GM23338 (cell line): ENCODE data around the gene RNF44. TPM values are rescaled to one million over a fixed set of nuclear protein-coding genes. Genes with fewer than 3 reads are reported as not detected.
"Not testable (repeated sequence)": the region's sequence is repeated elsewhere in the genome, so short reads cannot be mapped to it uniquely, and the experiment has no call there.

Experiments
- ATAC-seq: fragments of 200-7000 bp; cut with Tn5 transposase; 3 replicates; pipeline ENCODE4 v1.9.1; 2020
- DNase-seq: peaks from one replicate; pipeline ENCODE4 v3.0.0-alpha.2; 2015; ENCODE audit warnings: low spot score
- H2AFZ ChIP-seq: fragments of 200-600 bp; sonication (generic); 2 replicates; pipeline ENCODE4 v1.8.0; 2016; ENCODE audit warnings: antibody characterized with exemption, mild to moderate bottlenecking, moderate library complexity
- H3F3A ChIP-seq: fragments of 200-600 bp; sonication (generic); replicated peaks from 2 replicates; pipeline ENCODE4 v1.8.0; 2017; ENCODE audit warnings: antibody characterized with exemption, mixed run types, low read depth
- H3K27ac ChIP-seq: fragments of 200-600 bp; sonication (generic); 2 replicates; pipeline ENCODE4 v1.6.1; 2016; ENCODE audit warnings: low read depth
- H3K27me3 ChIP-seq: fragments of 200-600 bp; sonication (generic); 2 replicates; pipeline ENCODE4 v1.8.0; 2016; ENCODE audit warnings: mild to moderate bottlenecking, mixed run types, moderate library complexity; ENCODE audit not compliant: insufficient read depth
- H3K36me3 ChIP-seq: fragments of 200-600 bp; sonication (generic); 2 replicates; pipeline ENCODE4 v1.8.0; 2016; ENCODE audit warnings: mild to moderate bottlenecking; ENCODE audit not compliant: insufficient read depth
- H3K4me1 ChIP-seq: fragments of 200-600 bp; sonication (generic); 2 replicates; pipeline ENCODE4 v1.8.0; 2016; ENCODE audit warnings: mild to moderate bottlenecking, moderate library complexity; ENCODE audit not compliant: insufficient read depth
- H3K4me2 ChIP-seq: fragments of 200-600 bp; sonication (generic); 2 replicates; pipeline ENCODE4 v1.7.1; 2017; ENCODE audit warnings: mixed run types
- H3K4me3 ChIP-seq: fragments of 200-600 bp; sonication (generic); 2 replicates; pipeline ENCODE4 v1.6.1; 2016; ENCODE audit warnings: mixed run types
- H3K79me2 ChIP-seq: fragments of 200-600 bp; sonication (generic); replicated peaks from 2 replicates; pipeline ENCODE4 v1.8.0; 2017; ENCODE audit warnings: mild to moderate bottlenecking; ENCODE audit not compliant: insufficient read depth
- H3K9me2 ChIP-seq: fragments of 200-600 bp; sonication (generic); 2 replicates; pipeline ENCODE4 v1.8.0; 2017; ENCODE audit not compliant: insufficient read depth
- H4K20me1 ChIP-seq: fragments of 200-600 bp; sonication (generic); replicated peaks from 2 replicates; pipeline ENCODE4 v1.8.0; 2017; ENCODE audit warnings: mild to moderate bottlenecking; ENCODE audit not compliant: insufficient read depth
- H3K27ac Mint-ChIP-seq: 2 replicates; pipeline ENCODE4 v1.8.0; 2020; ENCODE audit warnings: inconsistent platforms, mild to moderate bottlenecking, moderate library complexity, mixed read lengths
- H3K27me3 Mint-ChIP-seq: 3 replicates; pipeline ENCODE4 v1.8.0; 2022; ENCODE audit warnings: low read depth, mild to moderate bottlenecking, moderate library complexity, mixed read lengths, inconsistent platforms; ENCODE audit not compliant: insufficient read depth, poor library complexity
- H3K36me3 Mint-ChIP-seq: 3 replicates; pipeline ENCODE4 v1.8.0; 2021; ENCODE audit warnings: low read depth, mild to moderate bottlenecking, inconsistent platforms, moderate library complexity, mixed read lengths
- H3K4me1 Mint-ChIP-seq: 3 replicates; pipeline ENCODE4 v1.8.0; 2020; ENCODE audit warnings: mild to moderate bottlenecking, inconsistent platforms, mixed read lengths
- H3K4me3 Mint-ChIP-seq: 3 replicates; pipeline ENCODE4 v1.8.0; 2021; ENCODE audit warnings: moderate library complexity, mild to moderate bottlenecking, inconsistent platforms, mixed read lengths
- H3K9me3 Mint-ChIP-seq: 3 replicates; pipeline ENCODE4 v1.8.0; 2020; ENCODE audit warnings: moderate library complexity, mild to moderate bottlenecking, inconsistent platforms, mixed read lengths
- CTCF ChIP-seq, 2 experiments: fragments of 200-600 bp in 1 of 2; sonication (generic) in 1 of 2; conservative IDR thresholded peaks; 2 replicates each; pipeline versions ENCODE4 v1.5.1 to v1.6.1; 2016 to 2017; ENCODE audit warnings: antibody characterized with exemption in 2 of 2, low read depth in 2 of 2, mild to moderate bottlenecking in 2 of 2, moderate library complexity in 1 of 2
- EZH2 ChIP-seq: fragments of 200-600 bp; sonication (generic); IDR thresholded peaks from one replicate; pipeline ENCODE4 v1.8.0; 2017; ENCODE audit warnings: antibody characterized with exemption, mild to moderate bottlenecking, low read depth; ENCODE audit not compliant: unreplicated experiment
- JUNB ChIP-seq: IDR thresholded peaks from one replicate; pipeline ENCODE4 v1.6.1; 2016; ENCODE audit warnings: antibody characterized with exemption; ENCODE audit not compliant: unreplicated experiment
- NANOG ChIP-seq: IDR thresholded peaks from 2 replicates; pipeline ENCODE4 v1.6.1; 2016; ENCODE audit warnings: antibody characterized with exemption, borderline replicate concordance
- POLR2AphosphoS5 ChIP-seq: IDR thresholded peaks from 2 replicates; pipeline ENCODE4 v1.6.1; 2016; ENCODE audit warnings: antibody characterized with exemption, low read depth
- STAT1 ChIP-seq: IDR thresholded peaks from one replicate; pipeline ENCODE4 v1.6.1; 2016; ENCODE audit warnings: antibody characterized with exemption; ENCODE audit not compliant: unreplicated experiment
- ZNF114 ChIP-seq: fragments of 250-450 bp; sonication (Bioruptor Pico); IDR thresholded peaks from 2 replicates; pipeline ENCODE4 v1.5.0; 2020; ENCODE audit warnings: mild to moderate bottlenecking, moderate library complexity
- ZNF462 ChIP-seq: fragments of 250-450 bp; sonication (Bioruptor Pico); IDR thresholded peaks from 2 replicates; pipeline ENCODE4 v1.5.0; 2020; ENCODE audit warnings: mild to moderate bottlenecking, moderate library complexity
- polyA plus RNA-seq: library from polyadenylated mRNA; unstranded; fragments of >200 nt; fragmentation: Nextera tagmentation; extraction: Ambion mirVana; gene quantifications from 2 replicates; pipeline ENCODE4 v1.2.1, GENCODE V29; 2016
- total RNA-seq: library from RNA; depleted of rRNA; stranded (reverse); fragments of >200 nt; shearing (Covaris generic); gene quantifications from 2 replicates; pipeline ENCODE4 v1.2.3, GENCODE V29; 2014

The RNF44 gene
- total and polyA plus RNA-seq, 2 experiments from 2014 or later = 56.7 to 104 TPM

DNA sequence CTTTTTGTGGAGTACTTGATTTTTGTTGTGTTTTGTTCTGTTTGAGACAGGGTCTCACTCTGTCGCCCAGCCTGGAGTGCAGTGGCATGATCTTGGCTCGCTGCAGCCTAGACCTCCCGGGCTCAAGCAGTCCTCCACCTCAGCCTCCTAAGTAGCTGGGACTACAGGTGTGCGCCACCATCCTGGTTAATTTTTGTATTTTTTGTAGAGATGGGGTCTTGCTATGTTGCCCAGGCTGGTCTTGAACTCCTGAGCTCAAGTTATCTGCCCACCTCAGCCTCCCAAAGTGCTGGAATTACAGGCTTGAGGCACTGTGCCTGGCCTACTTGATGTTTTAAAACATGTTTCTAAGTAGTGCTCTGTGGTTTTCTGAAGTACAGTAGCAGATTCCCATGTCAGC is 50.0 kb downstream of the RNF44 start:
- not testable (repeated sequence) for H3K27me3 ChIP-seq, H3K4me2 ChIP-seq, H3K4me3 ChIP-seq, H3F3A ChIP-seq, H3K4me1 Mint-ChIP-seq, DNase-seq, H3K27ac Mint-ChIP-seq, H3K4me1 ChIP-seq, H3K27ac ChIP-seq, H3K4me3 Mint-ChIP-seq, H2AFZ ChIP-seq, H3K9me2 ChIP-seq, ATAC-seq, H3K27me3 Mint-ChIP-seq, H3K9me3 Mint-ChIP-seq
- peaks cover 29% of the 10 kb centered on the region for H4K20me1 ChIP-seq
- peaks cover 37% of the 10 kb centered on the region for H3K36me3 ChIP-seq
- H3K79me2 ChIP-seq = peaks cover 11% of the 10 kb centered on the region; the same call in 1 of the 2 replicates
- peaks cover 32% of the 10 kb centered on the region for H3K36me3 Mint-ChIP-seq

DNA sequence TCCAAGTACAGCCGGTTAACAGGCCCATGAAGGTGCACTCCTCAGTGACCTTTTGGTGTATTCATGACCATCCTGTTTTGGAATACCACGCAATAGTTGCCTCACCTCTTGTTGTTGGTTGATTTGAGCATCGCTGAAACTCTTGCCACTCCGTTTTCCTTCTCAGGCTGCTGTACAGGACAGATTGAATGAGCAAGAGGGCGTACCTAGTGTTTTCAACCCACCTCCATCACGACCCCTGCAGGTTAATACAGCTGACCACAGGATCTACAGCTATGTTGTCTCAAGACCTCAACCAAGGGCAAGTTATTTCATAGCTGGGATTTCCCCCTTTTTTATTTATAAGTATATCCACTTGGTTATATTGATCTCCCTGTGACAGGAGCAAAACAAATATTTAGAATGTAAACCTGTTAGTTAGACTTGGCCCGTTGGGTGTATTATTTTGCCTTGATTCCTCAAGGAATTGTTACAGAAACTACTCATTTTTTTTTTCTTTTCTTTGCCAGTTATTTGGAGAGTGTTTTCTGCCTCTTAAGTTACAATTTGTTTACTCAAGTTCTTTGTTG is 50.9 kb downstream of the RNF44 start:
- H2AFZ ChIP-seq = no peak overlapping the region
- peaks cover 1% of the 10 kb centered on the region for H3K27me3 Mint-ChIP-seq
- DNase-seq = peak; percentile 6
- H3K9me3 Mint-ChIP-seq = no peaks in the 10 kb centered on the region
- ATAC-seq = no peak
- no peaks in the 10 kb centered on the region for H3K4me1 ChIP-seq
- H3K27me3 ChIP-seq = no peaks in the 10 kb centered on the region
- no peak overlapping the region for H3K4me3 Mint-ChIP-seq
- no peaks in the 10 kb centered on the region for H3K4me1 Mint-ChIP-seq
- no peaks in the 10 kb centered on the region for H3F3A ChIP-seq
- peaks cover 31% of the 10 kb centered on the region for H4K20me1 ChIP-seq
- H3K36me3 Mint-ChIP-seq = peaks cover 31% of the 10 kb centered on the region
- no peaks in the 10 kb centered on the region for H3K9me2 ChIP-seq
- peaks cover 15% of the 10 kb centered on the region; the same call in 1 of the 2 replicates for H3K79me2 ChIP-seq
- H3K27ac ChIP-seq = no peak overlapping the region
- H3K27ac Mint-ChIP-seq = no peak overlapping the region
- no peak overlapping the region for H3K4me3 ChIP-seq
- TF ChIP-seq POLR2AphosphoS5 (no peak), CTCF (conservative IDR thresholded peaks at IDR 0.05; ENCODE audit: low read depth in 2 of 2) (peak; percentile 16 to 23; a peak in 1 of 4 replicates)
- H3K4me2 ChIP-seq = no peak overlapping the region
- peaks cover 34% of the 10 kb centered on the region for H3K36me3 ChIP-seq

DNA sequence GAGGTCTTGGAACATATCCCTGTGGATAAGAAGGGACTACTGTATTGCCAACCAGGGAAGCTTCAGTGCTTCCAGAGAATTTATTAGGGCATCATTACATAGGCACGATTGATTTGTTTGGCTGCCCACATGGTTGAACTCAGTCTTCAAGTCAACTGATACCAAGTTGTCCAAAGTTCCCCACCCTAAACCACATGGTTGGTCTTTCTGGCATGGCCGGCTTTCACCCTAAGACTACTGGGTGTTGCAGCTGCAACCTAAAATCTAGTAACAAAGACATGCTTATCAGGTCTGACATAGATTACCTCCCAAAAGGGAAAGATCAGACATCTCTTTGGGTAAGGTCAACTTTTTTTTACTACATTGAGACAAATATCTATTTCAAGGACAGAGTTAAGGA is 52.0 kb downstream of the RNF44 start:
- Histone ChIP-seq H4K20me1 (peaks cover 31% of the 10 kb centered on the region), H3K4me3 (no peak overlapping the region), H3K79me2 (peaks cover 15% of the 10 kb centered on the region; the same call in 1 of the 2 replicates)
- TF ChIP-seq STAT1 (no peak), POLR2AphosphoS5 (no peak), NANOG (no peak), EZH2 (no peak), ZNF114 (no peak), ZNF462 (CRISPR knock-in tag) (no peak), JUNB (no peak)

More for the DNA sequence above, 52.0 kb downstream of the RNF44 start:
- peaks cover 31% of the 10 kb centered on the region for H3K36me3 Mint-ChIP-seq
- Histone ChIP-seq H3K36me3 (peaks cover 33% of the 10 kb centered on the region), H3K4me2 (no peak overlapping the region), H3K27me3 (no peaks in the 10 kb centered on the region), H3K4me1 (no peaks in the 10 kb centered on the region), H3F3A (no peaks in the 10 kb centered on the region), H3K27ac (0 out of 2 replicates have a peak overlapping the region, but pooled peaks have one; percentile 7), H2AFZ (no peak overlapping the region), H3K9me2 (no peaks in the 10 kb centered on the region)
- ATAC-seq = no peak
- H3K4me1 Mint-ChIP-seq = no peaks in the 10 kb centered on the region
- H3K27me3 Mint-ChIP-seq = peaks cover 1% of the 10 kb centered on the region
- DNase-seq = no peak
- no peak overlapping the region for H3K4me3 Mint-ChIP-seq
- no peaks in the 10 kb centered on the region for H3K9me3 Mint-ChIP-seq
- no peak overlapping the region for H3K27ac Mint-ChIP-seq
